HCT116 (cell line): ENCODE data around the gene ENKD1. TPM values are rescaled to one million over a fixed set of nuclear protein-coding genes. Genes with fewer than 3 reads are reported as not detected.

Experiments used
- ATAC-seq: fragments of 200-7000 bp; cut with Tn5 transposase; 2 replicates; pipeline ENCODE4 v1.9.1; 2020; ENCODE audit warnings: mild to moderate bottlenecking, moderate library complexity
- Bru-seq: library from RNA; stranded (reverse); fragments of 400-500 nt; gene quantifications from one replicate; lab custom pipeline; 2021; lab: Mats Ljungman, UMichigan
- BruChase-seq, 2 experiments: library from RNA; stranded (reverse); fragments of 400-500 nt; gene quantifications; one replicate each; lab custom pipeline; 2021; lab: Mats Ljungman, UMichigan
- BruUV-seq: library from RNA; stranded (reverse); fragments of 400-500 nt; replicated peaks from 2 replicates; lab custom pipeline; 2021; lab: Mats Ljungman, UMichigan
- CTCF ChIA-PET: fragments of 300-600 bp; sonication (Branson Sonifier 250); formaldehyde crosslinking; loops from one replicate; lab custom pipeline; 2021; ENCODE audit warnings: antibody characterized with exemption; lab: Charles Lee
- POLR2A ChIA-PET: fragments of 300-600, 350-600 bp; sonication (Branson Sonifier 250); formaldehyde crosslinking; loops from one replicate; lab custom pipeline; 2021; ENCODE audit warnings: antibody characterized with exemption; lab: Charles Lee
- RAD21 ChIA-PET, 2 experiments: fragments of 300-600 bp; sonication (Branson Sonifier 250); formaldehyde crosslinking; loops; one replicate each; lab custom pipeline; 2023; ENCODE audit warnings: low total read pairs in 2 of 2; ENCODE audit not compliant: uncharacterized antibody in 2 of 2, unreplicated experiment in 2 of 2, low non-redundant PET in 1 of 2; lab: Charles Lee
- DNase-seq: peaks from one replicate; pipeline ENCODE4 v3.0.0-alpha.2; 2010; ENCODE audit warnings: low read depth, low spot score
- H2AFZ ChIP-seq: fragments of 200-600 bp; shearing (Covaris generic), sonication (generic); 2 replicates; pipeline ENCODE4 v1.6.1; 2017; ENCODE audit warnings: low read depth, mixed run types, mixed read lengths, antibody characterized with exemption, low read length; ENCODE audit not compliant: poor library complexity, severe bottlenecking
- H3K27ac ChIP-seq: 2 replicates; pipeline ENCODE4 v1.5.1; 2012; ENCODE audit warnings: low read depth, low read length
- H3K27me3 ChIP-seq: fragments of 200-600 bp; sonication (generic); 2 replicates; pipeline ENCODE4 v1.6.1; 2016; ENCODE audit warnings: mixed run types, low read length, mixed read lengths; ENCODE audit not compliant: insufficient read depth
- H3K36me3 ChIP-seq, 2 experiments: fragments of 200-500 bp in 1 of 2; fragments of 200-600 bp in 1 of 2; sonication (Bioruptor generic) in 1 of 2; sonication (generic) in 1 of 2; 2 replicates each; pipeline versions ENCODE4 v1.5.1 to v1.6.1; 2014 to 2016; ENCODE audit warnings: low read length in 2 of 2, inconsistent platforms in 1 of 2, mixed read lengths in 1 of 2, mixed run types in 1 of 2; ENCODE audit not compliant: insufficient read depth in 2 of 2, control insufficient read depth in 1 of 2
- H3K4me1 ChIP-seq, 2 experiments: fragments of 200-600 bp in 1 of 2; sonication (generic) in 1 of 2; 2 replicates each; pipeline versions ENCODE4 v1.5.1 to v1.6.1; 2012 to 2017; ENCODE audit warnings: low read length in 2 of 2, inconsistent platforms in 1 of 2, mild to moderate bottlenecking in 1 of 2, mixed read lengths in 1 of 2, mixed run types in 1 of 2, moderate library complexity in 1 of 2; ENCODE audit not compliant: insufficient read depth in 2 of 2, control insufficient read depth in 1 of 2
- H3K4me2 ChIP-seq: fragments of 200-600 bp; sonication (generic); 2 replicates; pipeline ENCODE4 v1.6.1; 2017; ENCODE audit warnings: mixed run types, low read length, mixed read lengths
- H3K4me3 ChIP-seq, 2 experiments: fragments of 200-600 bp in 1 of 2; sonication (generic) in 1 of 2; replicated peaks in 1 of 2; 2 replicates each; pipeline ENCODE4 v1.5.1; 2011 to 2016; ENCODE audit warnings: low read length in 2 of 2, control low read depth in 1 of 2, low read depth in 1 of 2, mild to moderate bottlenecking in 1 of 2, mixed read lengths in 1 of 2, mixed run types in 1 of 2
- H3K79me2 ChIP-seq: fragments of 200-600 bp; sonication (generic); 2 replicates; pipeline ENCODE4 v1.6.1; 2017; ENCODE audit warnings: mild to moderate bottlenecking, mixed run types, low read length, moderate library complexity, mixed read lengths; ENCODE audit not compliant: insufficient read depth
- H3K9ac ChIP-seq: fragments of 200-600 bp; sonication (generic); 2 replicates; pipeline ENCODE4 v1.6.1; 2016; ENCODE audit warnings: low read length, mixed read lengths
- H3K9me2 ChIP-seq: fragments of 200-600 bp; sonication (generic), shearing (Covaris generic); 2 replicates; pipeline ENCODE4 v1.6.1; 2017; ENCODE audit warnings: mixed run types, mild to moderate bottlenecking, moderate library complexity; ENCODE audit not compliant: insufficient read depth
- H3K9me3 ChIP-seq, 2 experiments: fragments of 200-500 bp in 1 of 2; fragments of 200-600 bp in 1 of 2; sonication (Bioruptor generic) in 1 of 2; sonication (generic) in 1 of 2; 2 replicates each; pipeline ENCODE4 v1.6.1; 2014 to 2017; ENCODE audit warnings: low read length in 2 of 2, mixed read lengths in 2 of 2, inconsistent platforms in 1 of 2, low read depth in 1 of 2, mild to moderate bottlenecking in 1 of 2, mixed run types in 1 of 2, moderate library complexity in 1 of 2; ENCODE audit not compliant: control insufficient read depth in 1 of 2, insufficient read depth in 1 of 2
- H4K20me1 ChIP-seq: fragments of 200-600 bp; sonication (generic), shearing (Covaris generic); 2 replicates; pipeline ENCODE4 v1.6.1; 2017; ENCODE audit warnings: mixed run types, mild to moderate bottlenecking, moderate library complexity; ENCODE audit not compliant: insufficient read depth
- ATF3 ChIP-seq: IDR thresholded peaks from 2 replicates; pipeline ENCODE4 v1.6.1; 2012
- CBX3 ChIP-seq: IDR thresholded peaks from 2 replicates; pipeline ENCODE4 v1.6.1; 2012; ENCODE audit warnings: low read depth
- EGR1 ChIP-seq: IDR thresholded peaks from 2 replicates; pipeline ENCODE4 v1.6.1; 2012; ENCODE audit warnings: low read depth
- ELF1 ChIP-seq: IDR thresholded peaks from 2 replicates; pipeline ENCODE4 v1.6.1; 2012; ENCODE audit warnings: low read depth, borderline replicate concordance
- EZH2 ChIP-seq: fragments of 200-600 bp; sonication (generic); IDR thresholded peaks from 2 replicates; pipeline ENCODE4 v1.6.1; 2017; ENCODE audit warnings: antibody characterized with exemption, mixed run types
- EZH2phosphoT487 ChIP-seq: fragments of 200-600 bp; IDR thresholded peaks from 2 replicates; pipeline ENCODE4 v1.6.1; 2018; ENCODE audit warnings: antibody characterized with exemption, borderline replicate concordance
- JUND ChIP-seq: IDR thresholded peaks from 2 replicates; pipeline ENCODE4 v1.6.1; 2012
- POLR2AphosphoS5 ChIP-seq: IDR thresholded peaks from 2 replicates; pipeline ENCODE4 v1.6.1; 2011; ENCODE audit warnings: mild to moderate bottlenecking, low read depth, low read length, moderate library complexity
- SRF ChIP-seq: IDR thresholded peaks from 2 replicates; pipeline ENCODE4 v1.6.1; 2012; ENCODE audit warnings: low read depth
- YY1 ChIP-seq: IDR thresholded peaks from 2 replicates; pipeline ENCODE4 v1.6.1; 2011; ENCODE audit warnings: low read length, low read depth, moderate library complexity, mild to moderate bottlenecking; ENCODE audit not compliant: insufficient replicate concordance; ENCODE audit errors: extremely low read depth
- ZNF274 ChIP-seq: fragments of 200-500 bp; sonication (Bioruptor generic); IDR thresholded peaks from 2 replicates; pipeline ENCODE4 v1.6.1; 2014; ENCODE audit warnings: mild to moderate bottlenecking, low read depth, low read length, inconsistent platforms
- intact Hi-C: fragments of 100-400 bp; cut with micrococcal nuclease; formaldehyde crosslinking; loops from 2 replicates; pipeline ENCODE4 v1.10.0; 2022
- long read RNA-seq: library from polyadenylated mRNA; unstranded; transcript quantifications from one replicate; pipeline ENCODE4 v2.0.0, GENCODE V29; 2021; ENCODE audit not compliant: unreplicated experiment
- polyA plus RNA-seq: library from polyadenylated mRNA; unstranded; fragments of >200 nt; gene quantifications from 2 replicates; pipeline ENCODE4 v1.2.1, GENCODE V29; 2012; ENCODE audit warnings: missing spikeins
- total RNA-seq: library from RNA; stranded (reverse); gene quantifications from one replicate; pipeline ENCODE4 v1.2.1, GENCODE V29; 2021; ENCODE audit not compliant: unreplicated experiment

The ENKD1 gene
- total RNA-seq (16.8 TPM), Bru-seq, nascent RNA (percentile 59 among the genes with signal in this experiment), BruChase-seq, experiment 1, labeled RNA remaining after a 6-hour chase (percentile 65 among the genes with signal in this experiment), BruChase-seq, experiment 2, labeled RNA remaining after a 2-hour chase (percentile 63 among the genes with signal in this experiment)
- polyA plus RNA-seq: 19.8 and 20.2 TPM in 2 replicates
- long read RNA-seq, transcript ENKD1-201 (7 exons, 1,579 nt): major isoform, 16 of 38 reads
- long read RNA-seq, partial matches to known transcripts: 3 of 38 reads
- long read RNA-seq, other reads (novel, unspliced or antisense): 18 of 38 reads

- H2AFZ ChIP-seq: no peak within 1 kb of the TSS
Measured at GRCh38 chr16:67666559-67667452, at the start of gene ENKD1, which contains the start of gene C16orf86. Gene ENKD1 (minus strand): TSS chr16:67666750. CDS start chr16:67666442, 308 bp downstream. Gene C16orf86 (plus strand): TSS chr16:67666814. CDS start chr16:67666971, 157 bp downstream.

GRCh38 chr16:67716097-67716496 lies 49.5 kb upstream of the ENKD1 start:
- no peak overlapping the region for H2AFZ ChIP-seq
- intact Hi-C loops: no loop called here
- CTCF ChIA-PET: no interaction called here

More at GRCh38 chr16:67666559-67667452, at the start of gene ENKD1, which contains the start of gene C16orf86:
- TF ChIP-seq YY1 (peak; percentile 16), ELF1 (no peak), POLR2AphosphoS5 (peak; percentile 44)
- peak within 1 kb of the TSS; percentile 50; the same call in 1 of the 2 replicates for H3K27ac ChIP-seq
- H3K9ac ChIP-seq: peak within 1 kb of the TSS; percentile 78
- RAD21 ChIA-PET: no interaction called here
- DNase-seq (peak; percentile 32), ATAC-seq (peak; percentile 62)
- CTCF ChIA-PET: interaction anchor here (1.3 to 2.7 kb wide), 3 partner anchors 120 to 186 kb away, joined by 6 to 22 read pairs (median 7); partner anchors contain the start of gene ATP6V0D1
- no peaks in the 10 kb centered on the region for H3K27me3 ChIP-seq
- no peaks in the 10 kb centered on the region for H3K9me2 ChIP-seq
- no peaks in the 10 kb centered on the region for H4K20me1 ChIP-seq
- peak within 1 kb of the TSS; percentile 63 to 71 for H3K4me3 ChIP-seq
- H3K4me1 ChIP-seq: peaks cover 6 to 36% of the 10 kb centered on the region in 2 experiments; a peak in 3 of 4 replicates
- H3K9me3 ChIP-seq: no peaks in the 10 kb centered on the region
- no peaks in the 10 kb centered on the region for H3K36me3 ChIP-seq
- H3K4me2 ChIP-seq: peak within 1 kb of the TSS; percentile 98
- POLR2A ChIA-PET: no interaction called here
- no TSS peak for BruUV-seq
- intact Hi-C loops: loop anchor here (1.0 to 10.0 kb wide), 2 partner anchors 105 to 712 kb away; partner anchors contain the start of gene CTCF
- peaks cover 5% of the 10 kb centered on the region; the same call in 1 of the 2 replicates for H3K79me2 ChIP-seq

More at GRCh38 chr16:67716097-67716496, 49.5 kb upstream of the ENKD1 start:
- H3K9ac ChIP-seq: no peak overlapping the region
- ChIA-PET RAD21 (no interaction called here), POLR2A (interaction anchor here (1.3 kb wide), 1 partner anchor 10 kb away, joined by 3 read pairs; no protein-coding TSS in a partner anchor)
- no peaks in the 10 kb centered on the region for H4K20me1 ChIP-seq
- peaks cover 7 to 19% of the 10 kb centered on the region in 2 experiments; a peak in 3 of 4 replicates for H3K4me1 ChIP-seq
- no peaks in the 10 kb centered on the region for H3K9me2 ChIP-seq
- DNase-seq: no peak
- no peaks in the 10 kb centered on the region for H3K27me3 ChIP-seq
- TF ChIP-seq EGR1 (no peak), JUND (no peak), SRF (no peak), YY1 (no peak), ATF3 (no peak), ELF1 (no peak), EZH2phosphoT487 (no peak), EZH2 (no peak), CBX3 (no peak), ZNF274 (no peak), POLR2AphosphoS5 (no peak)
- no peak overlapping the region for H3K4me3 ChIP-seq
- ATAC-seq: no peak
- no TSS peak for BruUV-seq
- no peak overlapping the region for H3K27ac ChIP-seq
- H3K9me3 ChIP-seq: no peaks in the 10 kb centered on the region
- 0 out of 4 replicates have a peak, but pooled peaks cover 0 to 5% of the 10 kb centered on the region in 2 experiments for H3K36me3 ChIP-seq
- H3K79me2 ChIP-seq: peaks cover 66% of the 10 kb centered on the region
- H3K4me2 ChIP-seq: no peak overlapping the region
